Urinary bladder (tissue), 4 donors: ENCODE data around the gene CRK. TPM values are rescaled to one million over a fixed set of nuclear protein-coding genes. Genes with fewer than 3 reads are reported as not detected.
"Not testable (repeated sequence)": the region's sequence is repeated elsewhere in the genome, so short reads cannot be mapped to it uniquely, and the experiment has no call there.

Source experiments
- DNase-seq: peaks from one replicate; pipeline ENCODE4 v3.0.0-alpha.2; 2015; ENCODE audit errors: extremely low spot score
- H3K27ac ChIP-seq: one replicate; pipeline ENCODE4 v1.5.1; 2013; ENCODE audit warnings: low read depth, mild to moderate bottlenecking, moderate library complexity
- H3K36me3 ChIP-seq: one replicate; pipeline ENCODE4 v1.6.1; 2013; ENCODE audit warnings: mild to moderate bottlenecking, moderate library complexity; ENCODE audit not compliant: insufficient read depth
- H3K4me1 ChIP-seq: one replicate; pipeline ENCODE4 v1.6.1; 2013; ENCODE audit warnings: mild to moderate bottlenecking, moderate library complexity; ENCODE audit not compliant: insufficient read depth
- H3K4me3 ChIP-seq: one replicate; pipeline ENCODE4 v1.5.1; 2013; ENCODE audit warnings: low read depth, low read length
- WGBS: extraction: QIAGEN DNeasy Blood & Tissue Kit; methylation state at CpG from one replicate; pipeline ENCODE4 v1.1.7; 2013; 5-methylcytosine and 5-hydroxymethylcytosine counted together
- polyA plus RNA-seq: library from polyadenylated mRNA; stranded (reverse); fragments of 200-250 nt; gene quantifications from one replicate; pipeline ENCODE4 v1.2.3, GENCODE V29; 2013
- total RNA-seq: library from RNA; depleted of rRNA; stranded (reverse); fragments of >200 nt; gene quantifications from one replicate; pipeline ENCODE4 v1.2.3, GENCODE V29; 2014
- donor health status: healthy with polysubstance abuse.
- donor health status: healthy.

The CRK gene
- total and polyA plus RNA-seq, 2 donors = 43.3 to 91.2 TPM

DNA sequence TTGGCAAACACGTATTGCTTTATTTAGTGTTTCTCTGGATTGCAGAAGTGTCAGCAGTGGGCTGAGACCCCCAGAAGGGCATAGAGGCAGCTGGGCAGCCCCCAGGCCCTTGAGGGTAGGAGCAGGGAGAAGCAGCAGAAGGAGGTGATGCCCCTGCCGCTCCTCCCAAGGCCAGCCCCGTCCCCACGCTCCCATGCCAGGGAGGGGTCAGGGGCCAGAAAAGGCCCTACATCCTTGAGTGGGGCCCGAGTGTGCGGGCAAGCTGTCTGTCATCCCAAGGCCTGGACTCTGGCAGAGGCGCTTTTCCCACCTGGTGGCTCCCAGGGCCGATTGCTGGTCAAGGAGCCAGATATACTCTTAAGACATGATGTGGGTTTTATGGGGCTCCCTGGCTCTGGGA lies 8.2 kb upstream of the CRK start:
- Histone ChIP-seq H3K36me3 (no peaks in the 10 kb centered on the region), H3K4me3 (no peak overlapping the region), H3K27ac (no peak overlapping the region), H3K4me1 (no peaks in the 10 kb centered on the region)
- no peak for DNase-seq
- 81% methylated on average over 8 of the region's 8 CpGs for whole genome bisulfite sequencing

DNA sequence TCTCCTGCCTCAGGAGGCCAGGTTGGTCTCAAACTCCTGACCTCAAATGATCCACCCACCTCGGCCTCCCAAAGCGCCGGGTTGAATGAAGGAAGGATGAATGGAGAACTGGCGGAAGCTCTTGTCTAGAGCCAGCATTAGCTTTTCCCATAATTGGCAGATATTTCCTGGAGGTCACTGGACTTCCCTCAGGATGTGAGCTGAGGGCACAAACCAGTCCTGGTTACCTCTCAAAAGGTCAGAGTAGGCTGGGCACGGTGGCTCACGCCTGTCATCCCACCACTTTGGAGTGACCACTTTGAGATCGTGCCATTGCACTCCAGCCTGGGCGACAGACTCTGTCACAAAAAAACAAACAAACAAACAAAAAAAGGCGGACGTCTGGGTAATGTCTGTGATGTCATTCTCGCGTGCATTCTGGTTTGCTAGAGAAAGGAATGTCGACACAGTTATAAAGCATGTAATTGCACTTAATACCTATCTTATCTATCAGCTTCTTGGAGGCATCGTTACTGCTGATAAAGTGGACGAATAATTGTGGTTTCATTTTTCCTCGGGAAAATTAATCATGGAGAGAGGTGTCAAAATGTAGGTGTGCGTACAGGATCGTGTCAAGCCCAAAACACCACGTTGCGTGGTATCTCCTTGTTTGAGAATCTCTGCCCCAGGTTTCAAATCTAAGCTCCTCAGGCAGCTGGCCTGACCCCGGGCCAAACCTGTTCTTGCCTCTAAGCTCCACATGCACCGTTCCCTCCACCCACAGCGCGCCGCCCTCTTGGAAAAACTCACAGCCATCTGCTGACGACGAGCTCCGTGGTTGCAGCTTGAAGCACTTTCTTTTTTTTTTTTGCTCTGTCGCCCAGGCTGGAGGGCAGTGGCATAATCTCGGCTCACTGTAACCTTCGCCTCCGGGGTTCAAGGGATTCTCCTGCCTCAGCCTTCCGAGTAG lies 6.4 kb upstream of the CRK start:
- Histone ChIP-seq H3K4me1 (no peaks in the 10 kb centered on the region), H3K27ac (no peak overlapping the region), H3K36me3 (no peaks in the 10 kb centered on the region), H3K4me3 (no peak overlapping the region)
- DNase-seq = no peak
- 72% methylated on average over 33 of the region's 33 CpGs for WGBS

DNA sequence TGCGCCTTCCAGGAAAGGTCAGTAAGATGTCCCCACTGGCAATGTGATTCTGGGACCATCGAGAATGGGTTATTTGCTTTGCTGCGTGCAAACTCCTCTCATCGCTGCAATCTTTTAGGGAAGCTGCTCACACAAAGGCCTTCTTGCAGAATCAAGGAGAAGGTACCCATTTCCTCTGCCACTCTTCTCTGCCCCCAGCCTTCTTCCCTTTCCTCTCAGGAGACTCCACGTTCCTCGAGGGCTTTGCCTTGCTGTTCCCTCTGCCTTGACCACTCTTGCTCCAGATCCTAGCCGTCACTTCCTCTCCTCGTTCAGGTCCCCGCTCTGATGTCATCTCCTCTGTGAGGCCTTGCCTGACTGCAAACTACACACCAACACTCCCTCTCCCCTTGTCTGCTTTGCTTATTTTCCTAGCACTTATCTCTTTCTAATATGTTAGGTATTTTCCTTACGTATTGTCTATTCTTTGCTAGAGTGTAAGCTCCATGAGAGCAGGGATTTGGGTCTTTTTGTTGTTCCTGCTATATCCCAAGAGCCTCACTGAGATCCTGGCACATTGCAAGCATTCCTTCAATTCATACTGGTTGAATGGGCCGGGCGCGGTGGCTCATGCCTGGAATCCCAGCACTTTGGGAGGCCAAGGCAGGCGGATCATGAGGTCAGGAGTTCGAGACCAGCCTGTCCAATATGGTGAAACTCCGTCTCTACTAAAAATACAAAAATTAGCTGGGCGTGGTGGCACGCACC lies 5.3 kb upstream of the CRK start:
- WGBS = 90% methylated on average over 18 of the region's 18 CpGs
- Histone ChIP-seq H3K4me3 (no peak overlapping the region), H3K27ac (no peak overlapping the region), H3K4me1 (no peaks in the 10 kb centered on the region), H3K36me3 (no peaks in the 10 kb centered on the region)
- no peak for DNase-seq

DNA sequence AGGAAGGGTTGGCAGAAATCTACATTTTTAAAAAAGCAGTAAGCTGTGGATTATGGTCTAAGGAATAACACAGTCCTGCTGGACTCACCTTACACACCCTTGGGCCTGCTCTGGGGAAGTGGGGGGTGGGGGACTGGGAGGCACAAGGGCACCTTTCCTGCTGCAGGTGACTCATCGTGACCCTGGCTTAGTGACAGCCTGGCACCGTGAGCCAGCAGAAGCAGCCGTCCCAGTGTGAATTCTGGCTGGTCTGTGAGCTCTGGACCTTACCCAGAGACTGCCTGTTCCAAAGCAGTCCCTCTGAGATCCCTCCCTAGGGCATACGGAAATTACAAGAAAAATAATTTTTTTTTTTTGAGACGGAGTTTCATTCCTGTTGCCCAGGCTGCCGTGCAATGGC lies 4.2 kb upstream of the CRK start:
- Histone ChIP-seq H3K27ac (no peak overlapping the region), H3K4me1 (no peaks in the 10 kb centered on the region), H3K36me3 (no peaks in the 10 kb centered on the region), H3K4me3 (no peak overlapping the region)
- WGBS = 33% methylated on average over 6 of the region's 6 CpGs
- DNase-seq = no peak

DNA sequence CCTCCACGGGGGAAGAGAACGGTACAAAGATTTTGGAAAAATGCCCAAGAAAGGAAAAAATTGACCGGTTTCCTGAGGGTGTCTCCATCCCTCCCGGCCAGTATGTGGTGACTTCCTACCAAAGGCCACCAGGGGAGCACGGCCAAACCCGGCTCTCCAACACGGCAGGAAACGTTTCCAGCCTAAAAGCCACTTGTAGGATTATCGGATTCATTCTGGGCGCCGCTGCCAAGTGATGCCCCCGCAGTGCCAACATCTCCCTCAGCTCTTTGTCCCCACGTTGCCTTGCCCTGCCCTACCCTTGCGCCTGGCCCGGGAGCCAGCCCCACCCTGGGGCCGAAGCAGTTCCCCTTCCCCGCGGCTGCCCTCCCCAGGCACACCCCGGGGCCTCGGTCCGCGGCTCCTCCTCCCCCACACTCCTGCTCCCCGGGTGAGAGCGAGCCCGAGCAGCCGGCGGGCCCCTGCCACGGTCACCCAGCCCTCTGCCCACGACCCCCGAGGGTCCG lies 688 bp downstream of the CRK start:
- Histone ChIP-seq H3K36me3 (no peaks in the 10 kb centered on the region), H3K4me1 (peaks cover 2% of the 10 kb centered on the region), H3K27ac (peak overlapping the region; percentile 93), H3K4me3 (peak overlapping the region; percentile 96)
- DNase-seq = peak; percentile 18
- WGBS = under 1% methylated on average over 31 of the region's 31 CpGs

DNA sequence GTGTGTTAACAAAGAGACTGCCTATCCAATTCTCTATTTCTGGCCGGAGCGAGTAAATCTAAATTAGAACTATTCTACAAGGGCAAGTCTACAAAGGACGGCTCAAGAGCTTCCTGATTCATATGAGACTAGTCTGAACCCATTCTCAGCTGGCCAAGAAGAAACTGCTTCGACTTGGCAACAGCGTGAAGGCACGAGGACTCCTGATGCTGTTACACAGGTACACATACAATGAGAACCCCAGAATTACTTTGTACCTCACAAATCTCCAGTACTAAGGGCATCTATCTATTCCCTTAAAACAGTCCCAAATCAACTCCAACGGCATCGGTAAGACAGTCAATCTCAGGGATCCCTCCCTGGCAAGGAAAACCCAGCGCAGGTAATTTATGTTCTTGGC lies 1.5 kb downstream of the CRK start:
- WGBS = 58% methylated on average over 9 of the region's 9 CpGs
- Histone ChIP-seq H3K4me1 (peaks cover 2% of the 10 kb centered on the region), H3K27ac (no peak overlapping the region), H3K36me3 (no peaks in the 10 kb centered on the region), H3K4me3 (no peak overlapping the region)
- DNase-seq = no peak

DNA sequence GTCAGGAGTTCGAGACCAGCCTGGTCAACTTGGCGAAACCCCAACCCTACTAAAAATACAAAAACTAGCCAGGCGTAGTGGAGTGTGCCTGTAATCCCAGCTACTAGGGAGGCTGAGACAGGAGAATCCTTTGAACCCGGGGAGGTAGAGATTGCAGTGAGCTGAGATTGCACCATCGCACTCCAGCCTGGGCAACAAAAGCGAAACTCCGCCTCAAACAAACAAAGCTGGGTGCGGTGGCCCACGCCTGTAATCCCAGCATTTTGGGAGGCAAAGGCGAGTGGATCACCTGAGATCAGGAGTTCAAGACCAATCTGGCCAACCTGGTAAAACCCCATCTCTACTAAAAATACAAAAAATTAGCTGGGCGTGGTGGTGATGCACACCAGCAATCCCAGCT lies 2.3 kb downstream of the CRK start:
- not testable (repeated sequence) for H3K27ac ChIP-seq, H3K4me1 ChIP-seq, H3K4me3 ChIP-seq, DNase-seq, H3K36me3 ChIP-seq
- WGBS = 95% methylated on average over 11 of the region's 11 CpGs

DNA sequence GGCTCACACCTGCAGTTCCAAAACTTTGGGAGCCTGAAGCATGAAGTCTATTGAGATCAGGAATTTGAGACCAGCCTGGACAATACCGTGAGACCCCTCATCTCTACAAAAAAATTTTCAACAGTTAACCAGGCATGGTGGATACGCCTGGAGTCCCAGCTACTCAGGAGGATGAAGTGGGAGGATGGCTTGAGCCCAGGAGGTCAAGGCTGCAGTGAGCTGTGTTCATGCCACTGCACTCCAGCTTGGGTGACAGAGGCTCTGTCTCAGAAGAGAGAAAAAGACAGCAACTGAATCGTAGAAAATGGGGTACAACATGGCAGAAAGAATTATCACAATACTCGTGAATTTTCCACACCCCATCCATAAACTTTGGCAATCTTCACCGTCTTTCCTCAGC lies 3.2 kb downstream of the CRK start:
- no peak overlapping the region for H3K27ac ChIP-seq
- no peaks in the 10 kb centered on the region for H3K36me3 ChIP-seq
- no peak for DNase-seq
- no peak overlapping the region for H3K4me3 ChIP-seq
- WGBS = 77% methylated on average over 5 of the region's 5 CpGs
- H3K4me1 ChIP-seq = peaks cover 2% of the 10 kb centered on the region

DNA sequence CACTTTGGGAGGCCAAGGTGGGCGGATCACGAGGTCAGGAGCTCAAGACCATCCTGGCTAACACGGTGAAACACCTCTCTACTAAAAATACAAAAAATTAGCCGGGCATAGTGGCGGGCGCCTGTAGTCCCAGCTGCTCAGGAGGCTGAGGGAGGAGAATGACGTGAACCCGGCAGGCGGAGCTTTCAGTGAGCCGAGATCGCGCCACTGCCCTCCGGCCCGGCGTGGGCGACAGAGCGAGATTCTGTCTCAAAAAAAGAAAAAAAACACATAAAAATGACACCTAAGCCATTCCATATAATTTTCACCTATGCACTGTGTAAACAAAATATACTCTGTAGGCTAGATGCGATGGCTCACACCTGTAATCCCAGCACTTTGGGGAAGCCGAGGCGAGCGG lies 5.8 kb downstream of the CRK start:
- not testable (repeated sequence) for H3K36me3 ChIP-seq, H3K4me1 ChIP-seq, DNase-seq, H3K4me3 ChIP-seq, H3K27ac ChIP-seq
- 95% methylated on average over 21 of the region's 21 CpGs for WGBS

DNA sequence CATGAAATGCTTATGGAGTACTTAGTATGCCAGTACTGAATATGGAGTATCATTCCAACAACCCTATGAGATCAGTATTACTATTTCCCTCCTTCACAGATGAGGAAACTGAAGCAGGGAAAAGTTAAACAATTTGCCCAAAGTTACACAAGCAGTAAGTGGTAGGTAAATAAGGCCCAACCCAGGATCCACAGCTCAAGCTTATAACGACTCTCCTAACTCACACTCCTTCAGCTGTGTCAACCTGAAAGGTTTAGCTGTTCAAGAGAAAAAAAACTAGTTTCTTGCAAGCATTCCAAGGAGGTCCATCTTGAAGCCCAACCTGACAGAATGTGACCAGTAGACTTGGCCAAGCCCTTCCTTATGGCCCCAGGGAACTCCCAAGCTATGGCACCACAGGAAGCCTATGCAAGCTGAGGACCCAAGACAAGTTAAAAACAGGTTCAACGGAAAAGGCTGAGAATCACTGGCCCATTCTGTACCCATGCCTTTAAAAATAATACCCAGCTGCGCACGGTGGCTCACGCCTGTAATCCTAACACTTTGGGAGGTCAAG lies 6.5 kb downstream of the CRK start:
- no peaks in the 10 kb centered on the region for H3K36me3 ChIP-seq
- H3K4me3 ChIP-seq = no peak overlapping the region
- H3K27ac ChIP-seq = no peak overlapping the region
- H3K4me1 ChIP-seq = peaks cover under 1% of the 10 kb centered on the region
- WGBS = 89% methylated on average over 5 of the region's 5 CpGs
- no peak for DNase-seq

DNA sequence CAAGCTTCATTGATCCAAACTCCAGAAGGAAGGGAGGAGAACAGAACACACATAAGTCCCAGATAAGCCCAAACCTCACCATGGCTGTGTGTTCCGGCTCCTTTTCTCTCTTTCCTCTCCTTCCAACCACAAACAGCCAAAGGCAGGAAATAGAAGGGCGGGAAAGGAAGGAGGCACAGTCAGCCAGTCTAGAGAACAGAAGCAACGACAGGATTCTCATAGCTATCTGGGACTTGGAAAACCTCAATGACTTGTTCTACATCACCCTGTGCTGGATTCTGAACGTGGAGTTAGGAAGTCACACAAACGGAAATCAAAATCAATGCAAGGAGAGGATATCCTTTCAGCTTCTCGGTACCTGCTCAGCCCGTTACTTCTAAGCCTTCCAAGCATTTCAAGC lies 9.0 kb downstream of the CRK start:
- Histone ChIP-seq H3K27ac (no peak overlapping the region), H3K4me1 (no peaks in the 10 kb centered on the region)

DNA sequence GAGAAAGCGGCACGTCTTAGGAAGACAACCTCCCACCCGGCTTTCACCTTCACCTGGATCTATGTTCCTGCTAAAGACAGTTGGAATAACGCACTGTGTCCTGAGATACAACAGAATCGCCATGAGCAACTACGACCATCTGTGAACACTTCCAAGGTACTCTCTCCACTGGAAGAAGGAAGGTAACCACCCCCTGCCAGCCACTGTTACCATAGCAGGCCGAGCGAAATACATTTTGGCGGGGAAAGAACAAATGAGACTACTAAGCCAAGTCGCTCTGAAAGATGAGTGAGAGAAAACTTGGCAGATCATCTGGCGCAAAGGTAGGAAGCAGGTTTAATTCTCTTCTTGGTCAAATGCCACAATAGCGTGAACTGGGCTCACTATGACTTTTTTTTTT lies 9.8 kb downstream of the CRK start:
- Histone ChIP-seq H3K4me1 (no peaks in the 10 kb centered on the region), H3K4me3 (no peak overlapping the region), H3K36me3 (no peaks in the 10 kb centered on the region), H3K27ac (no peak overlapping the region)
- DNase-seq = no peak
- WGBS = 94% methylated on average over 12 of the region's 12 CpGs

More for the DNA sequence above, 9.0 kb downstream of the CRK start:
- no peaks in the 10 kb centered on the region for H3K36me3 ChIP-seq
- no peak overlapping the region for H3K4me3 ChIP-seq
- 75% methylated on average over 7 of the region's 7 CpGs for WGBS
- no peak for DNase-seq

DNA sequence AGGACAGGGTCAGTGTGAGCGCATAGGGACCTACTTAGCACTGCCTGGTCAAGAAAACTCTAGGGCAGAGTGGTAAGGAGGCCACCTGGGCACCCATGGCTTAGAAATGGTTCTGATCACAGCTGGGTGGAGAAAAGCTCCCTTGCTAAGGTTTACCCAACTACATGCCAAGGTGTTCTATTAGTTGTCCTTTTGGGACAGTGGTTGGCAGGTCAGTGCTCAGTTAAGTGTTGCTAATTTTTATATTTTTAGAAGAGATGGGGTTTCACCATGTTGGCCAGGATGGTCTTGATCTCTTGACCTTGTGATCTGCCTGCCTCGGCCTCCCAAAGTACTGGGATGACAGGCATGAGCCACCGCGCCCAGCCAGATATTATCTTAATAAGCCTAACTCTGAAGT lies 10.3 kb downstream of the CRK start:
- H3K27ac ChIP-seq, DNase-seq, H3K4me1 ChIP-seq, H3K36me3 ChIP-seq, H3K4me3 ChIP-seq: not testable (repeated sequence)
- 90% methylated on average over 4 of the region's 4 CpGs for WGBS

DNA sequence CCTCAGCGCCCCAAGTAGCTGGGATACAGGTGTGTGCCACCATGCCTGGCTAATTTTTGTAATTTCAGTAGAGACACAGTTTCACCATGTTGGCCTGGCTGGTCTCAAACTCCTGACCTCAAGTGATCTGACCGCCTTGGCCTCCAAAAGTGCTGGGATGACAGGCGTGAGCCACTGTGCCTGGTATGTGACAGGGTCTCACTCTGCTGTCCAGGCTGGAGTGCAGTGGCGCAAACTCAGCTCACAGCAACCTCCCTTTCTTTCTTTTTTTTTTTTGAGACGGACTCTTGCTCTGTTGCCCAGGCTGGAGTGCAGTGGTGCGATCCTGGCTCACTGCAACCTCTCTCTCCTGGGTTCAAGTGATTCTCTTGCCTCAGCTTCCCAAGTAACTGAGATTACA lies 13.3 kb downstream of the CRK start:
- not testable (repeated sequence) for DNase-seq, H3K4me1 ChIP-seq, H3K36me3 ChIP-seq, H3K4me3 ChIP-seq, H3K27ac ChIP-seq
- WGBS = 99% methylated on average over 6 of the region's 6 CpGs
